ENCODE results near the gene CCDC47. TPM values are rescaled to one million over a fixed set of nuclear protein-coding genes. Genes with fewer than 3 reads are reported as not detected.

Gene CCDC47
- total RNA-seq, 1 donor from 2014 or later = 55.9 TPM

DNA sequence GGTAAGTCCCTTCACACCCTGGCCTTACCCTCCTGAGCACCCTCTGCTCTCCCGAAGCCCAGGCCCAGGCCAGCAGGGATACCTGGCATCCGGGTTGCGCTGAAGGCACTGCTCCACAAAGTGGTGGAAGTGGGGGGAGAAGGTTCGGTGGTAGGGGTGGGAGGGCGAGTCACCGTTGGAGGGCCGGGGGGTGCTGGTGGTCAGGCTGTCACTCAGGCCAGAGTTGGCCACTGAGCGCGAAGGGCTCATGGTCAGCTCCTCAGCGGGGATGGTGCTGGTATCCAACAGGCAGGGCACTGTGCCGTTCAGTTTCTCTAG lies 69.2 kb downstream of the CCDC47 start:
- H3K36me3 Mint-ChIP-seq = peaks cover 10% of the 10 kb centered on the region
- no peak overlapping the region for H3K4me3 Mint-ChIP-seq
- no peaks in the 10 kb centered on the region for H3K27me3 Mint-ChIP-seq (ENCODE audit: low read depth)
- H3K9me3 Mint-ChIP-seq = no peaks in the 10 kb centered on the region
- no peak overlapping the region for H3K27ac Mint-ChIP-seq
- TF ChIP-seq, protein P1, sequence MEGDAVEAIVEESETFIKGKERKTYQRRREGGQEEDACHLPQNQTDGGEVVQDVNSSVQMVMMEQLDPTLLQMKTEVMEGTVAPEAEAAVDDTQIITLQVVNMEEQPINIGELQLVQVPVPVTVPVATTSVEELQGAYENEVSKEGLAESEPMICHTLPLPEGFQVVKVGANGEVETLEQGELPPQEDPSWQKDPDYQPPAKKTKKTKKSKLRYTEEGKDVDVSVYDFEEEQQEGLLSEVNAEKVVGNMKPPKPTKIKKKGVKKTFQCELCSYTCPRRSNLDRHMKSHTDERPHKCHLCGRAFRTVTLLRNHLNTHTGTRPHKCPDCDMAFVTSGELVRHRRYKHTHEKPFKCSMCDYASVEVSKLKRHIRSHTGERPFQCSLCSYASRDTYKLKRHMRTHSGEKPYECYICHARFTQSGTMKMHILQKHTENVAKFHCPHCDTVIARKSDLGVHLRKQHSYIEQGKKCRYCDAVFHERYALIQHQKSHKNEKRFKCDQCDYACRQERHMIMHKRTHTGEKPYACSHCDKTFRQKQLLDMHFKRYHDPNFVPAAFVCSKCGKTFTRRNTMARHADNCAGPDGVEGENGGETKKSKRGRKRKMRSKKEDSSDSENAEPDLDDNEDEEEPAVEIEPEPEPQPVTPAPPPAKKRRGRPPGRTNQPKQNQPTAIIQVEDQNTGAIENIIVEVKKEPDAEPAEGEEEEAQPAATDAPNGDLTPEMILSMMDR (IDR thresholded peaks at IDR 0.05; ENCODE audit: unreplicated experiment) = no peak
- H3K4me1 Mint-ChIP-seq = peaks cover 19% of the 10 kb centered on the region
- no peak for DNase-seq (ENCODE audit: low spot score in 2 of 2, unreplicated experiment in 2 of 2)

DNA sequence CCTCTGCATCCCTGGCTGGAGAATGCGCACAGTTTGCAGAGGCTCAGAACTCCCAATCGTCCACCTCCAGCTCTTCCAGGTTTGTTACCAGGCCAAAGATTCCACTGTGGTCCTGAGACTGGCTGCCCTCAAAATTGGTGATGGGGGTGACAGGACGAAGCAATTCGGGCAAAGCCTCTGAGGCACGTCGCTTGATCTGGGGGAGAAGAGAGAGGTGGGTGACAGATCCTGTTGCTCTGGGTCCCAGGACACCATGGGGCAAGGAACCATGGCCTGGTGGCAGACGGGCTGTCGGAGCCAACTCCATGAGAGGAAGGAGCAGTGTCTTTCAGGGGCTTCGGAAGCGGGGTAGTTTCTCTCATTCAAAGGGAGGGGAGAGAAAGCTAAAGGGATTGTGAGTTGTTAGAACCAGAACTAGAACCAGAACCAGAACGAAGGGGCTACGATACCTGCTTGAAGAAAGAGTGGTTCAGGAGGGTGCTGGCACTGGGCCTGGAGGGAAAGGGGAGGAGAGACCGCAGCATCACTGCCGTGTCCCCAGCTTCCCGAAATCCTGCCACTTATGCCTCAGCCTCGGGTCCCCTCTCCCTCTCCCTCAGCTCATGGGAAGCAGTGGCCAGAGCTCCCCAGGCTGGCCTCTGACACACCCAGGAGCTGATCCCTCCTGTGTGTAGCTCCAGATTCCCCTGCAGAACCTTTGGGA lies 69.7 kb downstream of the CCDC47 start:
- Mint-ChIP-seq H3K27ac (no peak overlapping the region), H3K4me1 (peaks cover 19% of the 10 kb centered on the region), H3K27me3 (ENCODE audit: low read depth) (no peaks in the 10 kb centered on the region), H3K9me3 (no peaks in the 10 kb centered on the region), H3K4me3 (no peak overlapping the region), H3K36me3 (peaks cover 6% of the 10 kb centered on the region)
- DNase-seq (ENCODE audit: low spot score in 2 of 2, unreplicated experiment in 2 of 2) = no peak
- TF ChIP-seq, protein P1 (IDR thresholded peaks at IDR 0.05; ENCODE audit: unreplicated experiment) = no peak

DNA sequence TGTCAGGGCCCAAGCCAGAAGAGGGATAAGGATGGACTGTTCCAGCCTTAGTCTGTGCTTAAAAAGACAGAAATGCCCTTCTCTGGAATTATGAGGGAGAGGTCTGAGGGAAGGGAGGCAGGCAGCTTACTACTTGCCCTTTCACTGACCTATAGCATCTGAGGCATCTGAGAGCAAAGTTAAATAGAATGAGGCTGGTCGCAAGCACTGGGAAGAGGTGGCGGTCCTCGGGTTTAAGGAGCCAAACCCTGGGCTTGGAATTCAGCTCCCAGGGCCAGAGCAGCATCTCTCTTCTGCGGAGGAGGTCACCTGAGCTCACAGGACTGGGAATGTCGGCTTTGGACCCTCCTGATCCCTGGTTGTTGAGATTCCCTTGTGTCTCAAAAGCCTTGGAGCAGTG lies 70.4 kb downstream of the CCDC47 start:
- TF ChIP-seq, protein P1 (IDR thresholded peaks at IDR 0.05; ENCODE audit: unreplicated experiment) = no peak
- no peaks in the 10 kb centered on the region for H3K27me3 Mint-ChIP-seq (ENCODE audit: low read depth)
- peak overlapping the region; percentile 1 for H3K27ac Mint-ChIP-seq
- H3K4me1 Mint-ChIP-seq = peaks cover 22% of the 10 kb centered on the region
- no peaks in the 10 kb centered on the region for H3K9me3 Mint-ChIP-seq
- H3K36me3 Mint-ChIP-seq = peaks cover 4% of the 10 kb centered on the region
- H3K4me3 Mint-ChIP-seq = no peak overlapping the region
- no peak for DNase-seq (ENCODE audit: low spot score in 2 of 2, unreplicated experiment in 2 of 2)

DNA sequence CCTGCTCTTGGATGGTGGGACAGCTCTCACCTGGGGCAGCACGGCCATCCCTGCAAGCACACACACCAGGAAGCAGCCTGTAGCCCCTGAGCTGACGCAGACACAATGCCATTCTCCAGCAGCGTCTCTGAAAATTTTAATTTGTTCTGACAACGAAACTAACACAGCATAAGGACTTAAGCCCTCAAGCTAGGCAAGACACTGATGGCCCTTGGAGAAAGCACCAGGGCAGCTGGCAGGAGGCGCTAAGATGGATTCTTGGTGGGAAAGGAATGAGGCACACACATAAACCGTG lies 70.7 kb downstream of the CCDC47 start:
- DNase-seq (ENCODE audit: low spot score in 2 of 2, unreplicated experiment in 2 of 2) = no peak
- peaks cover 22% of the 10 kb centered on the region for H3K4me1 Mint-ChIP-seq
- H3K27ac Mint-ChIP-seq = peak overlapping the region; percentile 1
- peaks cover 4% of the 10 kb centered on the region for H3K36me3 Mint-ChIP-seq
- no peaks in the 10 kb centered on the region for H3K27me3 Mint-ChIP-seq (ENCODE audit: low read depth)
- H3K4me3 Mint-ChIP-seq = no peak overlapping the region
- TF ChIP-seq, protein P1 (IDR thresholded peaks at IDR 0.05; ENCODE audit: unreplicated experiment) = no peak
- H3K9me3 Mint-ChIP-seq = no peaks in the 10 kb centered on the region

DNA sequence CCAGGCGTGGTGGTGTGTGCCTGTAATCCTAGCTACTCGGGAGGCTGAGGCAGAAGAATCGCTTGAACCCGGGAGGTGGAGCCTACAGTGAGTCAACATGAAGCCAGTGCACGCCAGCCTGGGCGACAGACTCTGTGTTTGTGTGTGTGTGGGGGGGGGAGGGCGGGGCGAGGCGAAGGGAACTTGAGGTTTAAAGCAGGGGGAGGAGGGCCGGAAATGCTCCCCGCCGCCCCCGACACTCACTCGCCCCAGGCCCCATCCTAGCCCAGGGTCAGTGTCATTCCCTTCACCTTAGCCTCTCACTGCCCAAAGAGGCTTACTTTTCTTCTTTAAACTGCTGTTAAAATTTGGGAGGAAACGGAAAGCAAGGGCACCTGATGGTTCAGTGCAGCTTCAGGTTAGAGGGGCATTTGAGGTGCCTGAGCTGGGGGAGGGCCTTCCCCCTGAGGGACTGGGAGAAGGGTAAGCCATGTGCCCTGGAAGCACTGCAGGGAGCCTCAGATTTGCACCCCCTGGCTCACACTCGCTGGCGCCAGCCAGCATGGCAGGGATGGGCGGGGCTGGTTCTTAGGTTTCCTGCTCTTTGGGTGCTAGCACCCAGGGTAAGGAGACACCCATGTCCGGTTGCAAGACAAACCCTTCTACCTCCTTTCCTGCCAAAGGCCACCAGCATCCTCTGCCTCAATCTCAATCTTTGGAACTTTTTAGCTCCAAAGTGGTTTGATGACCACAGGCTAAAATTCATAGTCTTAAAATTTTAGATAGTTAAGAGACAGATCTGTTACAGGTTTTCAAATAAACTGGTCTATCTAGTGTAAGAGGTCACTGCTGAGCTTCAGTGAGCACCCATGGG lies 71.3 kb downstream of the CCDC47 start:
- Mint-ChIP-seq H3K4me3 (peak overlapping the region; percentile 65), H3K27ac (no peak overlapping the region), H3K36me3 (peaks cover 4% of the 10 kb centered on the region), H3K27me3 (ENCODE audit: low read depth) (no peaks in the 10 kb centered on the region), H3K9me3 (no peaks in the 10 kb centered on the region), H3K4me1 (peaks cover 22% of the 10 kb centered on the region)
- TF ChIP-seq, protein P1 (IDR thresholded peaks at IDR 0.05; ENCODE audit: unreplicated experiment) = no peak
- no peak for DNase-seq (ENCODE audit: low spot score in 2 of 2, unreplicated experiment in 2 of 2)
